ENCODE data around the gene FOXP2.

DNA sequence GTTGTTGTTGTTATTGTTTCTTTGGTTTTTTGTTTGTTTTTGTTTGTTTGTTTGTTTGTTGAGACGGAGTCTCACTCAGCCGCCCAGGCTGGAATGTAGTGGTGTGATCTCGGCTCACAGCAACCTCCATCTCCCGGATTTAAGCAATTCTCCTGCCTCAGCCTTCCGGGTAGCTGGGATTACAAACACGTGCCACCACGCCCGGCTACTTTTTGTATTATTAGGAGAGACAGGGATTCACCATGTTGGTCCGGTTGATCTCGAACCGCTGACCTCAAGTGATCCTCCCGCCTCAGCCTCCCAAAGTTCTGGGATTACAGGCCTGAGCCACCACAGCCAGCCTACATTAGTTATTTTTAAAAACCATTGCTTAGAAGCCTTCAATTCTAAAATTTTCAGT, 45.0 kb downstream of the FOXP2 start:
- TF ChIP-seq POLR2A (IDR thresholded peaks at IDR 0.05; ENCODE audit: low read length), result no peak
- TF ChIP-seq ESRRA (IDR thresholded peaks at IDR 0.05; ENCODE audit: borderline replicate concordance, low read length), result no peak
